GM23338 (cell line): ENCODE data around the gene DHRS7B.

Source experiments
- CTCF ChIP-seq, 2 experiments: fragments of 200-600 bp in 1 of 2; sonication (generic) in 1 of 2; conservative IDR thresholded peaks; 2 replicates each; pipeline versions ENCODE4 v1.5.1 to v1.6.1; 2016 to 2017; ENCODE audit warnings: antibody characterized with exemption in 2 of 2, low read depth in 2 of 2, mild to moderate bottlenecking in 2 of 2, moderate library complexity in 1 of 2
- POLR2AphosphoS5 ChIP-seq: IDR thresholded peaks from 2 replicates; pipeline ENCODE4 v1.6.1; 2016; ENCODE audit warnings: antibody characterized with exemption, low read depth

GRCh38 chr17:21200590-21201297 is 74.0 kb downstream of the DHRS7B start:
- no peak for TF ChIP-seq CTCF (conservative IDR thresholded peaks at IDR 0.05; ENCODE audit: low read depth in 2 of 2)
- no peak for TF ChIP-seq POLR2AphosphoS5
